HG03064 (cell line): ENCODE results near the gene LAMA5.
A peak's percentile ranks its signal among the peaks of the same experiment; 100 is the strongest.

Source experiments
- ATAC-seq: cut with Tn5 transposase; IDR thresholded peaks from one replicate; pipeline ENCODE4 v1.9.1; 2021; ENCODE audit warnings: low read depth; ENCODE audit not compliant: unreplicated experiment

LAMA5 gene, protein sequence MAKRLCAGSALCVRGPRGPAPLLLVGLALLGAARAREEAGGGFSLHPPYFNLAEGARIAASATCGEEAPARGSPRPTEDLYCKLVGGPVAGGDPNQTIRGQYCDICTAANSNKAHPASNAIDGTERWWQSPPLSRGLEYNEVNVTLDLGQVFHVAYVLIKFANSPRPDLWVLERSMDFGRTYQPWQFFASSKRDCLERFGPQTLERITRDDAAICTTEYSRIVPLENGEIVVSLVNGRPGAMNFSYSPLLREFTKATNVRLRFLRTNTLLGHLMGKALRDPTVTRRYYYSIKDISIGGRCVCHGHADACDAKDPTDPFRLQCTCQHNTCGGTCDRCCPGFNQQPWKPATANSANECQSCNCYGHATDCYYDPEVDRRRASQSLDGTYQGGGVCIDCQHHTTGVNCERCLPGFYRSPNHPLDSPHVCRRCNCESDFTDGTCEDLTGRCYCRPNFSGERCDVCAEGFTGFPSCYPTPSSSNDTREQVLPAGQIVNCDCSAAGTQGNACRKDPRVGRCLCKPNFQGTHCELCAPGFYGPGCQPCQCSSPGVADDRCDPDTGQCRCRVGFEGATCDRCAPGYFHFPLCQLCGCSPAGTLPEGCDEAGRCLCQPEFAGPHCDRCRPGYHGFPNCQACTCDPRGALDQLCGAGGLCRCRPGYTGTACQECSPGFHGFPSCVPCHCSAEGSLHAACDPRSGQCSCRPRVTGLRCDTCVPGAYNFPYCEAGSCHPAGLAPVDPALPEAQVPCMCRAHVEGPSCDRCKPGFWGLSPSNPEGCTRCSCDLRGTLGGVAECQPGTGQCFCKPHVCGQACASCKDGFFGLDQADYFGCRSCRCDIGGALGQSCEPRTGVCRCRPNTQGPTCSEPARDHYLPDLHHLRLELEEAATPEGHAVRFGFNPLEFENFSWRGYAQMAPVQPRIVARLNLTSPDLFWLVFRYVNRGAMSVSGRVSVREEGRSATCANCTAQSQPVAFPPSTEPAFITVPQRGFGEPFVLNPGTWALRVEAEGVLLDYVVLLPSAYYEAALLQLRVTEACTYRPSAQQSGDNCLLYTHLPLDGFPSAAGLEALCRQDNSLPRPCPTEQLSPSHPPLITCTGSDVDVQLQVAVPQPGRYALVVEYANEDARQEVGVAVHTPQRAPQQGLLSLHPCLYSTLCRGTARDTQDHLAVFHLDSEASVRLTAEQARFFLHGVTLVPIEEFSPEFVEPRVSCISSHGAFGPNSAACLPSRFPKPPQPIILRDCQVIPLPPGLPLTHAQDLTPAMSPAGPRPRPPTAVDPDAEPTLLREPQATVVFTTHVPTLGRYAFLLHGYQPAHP (N-terminal part only)

DNA sequence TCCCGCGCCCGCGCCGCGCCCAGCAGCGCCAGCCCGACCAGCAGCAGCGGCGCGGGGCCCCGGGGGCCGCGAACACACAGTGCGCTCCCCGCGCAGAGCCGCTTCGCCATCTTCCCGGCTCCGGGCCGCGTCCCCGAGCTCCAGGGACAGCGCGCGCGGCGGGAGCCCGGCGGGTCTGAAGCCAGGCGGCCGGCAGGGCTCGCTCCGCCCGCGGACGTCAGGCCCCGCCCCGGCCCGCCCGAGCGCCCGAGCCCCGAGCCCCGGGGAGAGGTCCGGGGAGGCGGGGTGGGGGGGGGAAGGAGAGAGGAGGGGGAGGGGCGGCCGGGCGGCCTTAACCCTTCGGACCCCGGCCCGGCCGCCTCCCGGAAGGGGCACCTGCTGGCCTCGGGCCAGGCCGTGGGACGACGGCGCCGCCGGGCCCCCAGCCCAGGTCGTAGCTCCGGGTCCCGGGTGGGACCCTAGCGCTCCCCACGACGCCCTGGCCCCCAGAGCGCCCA is at the start of gene LAMA5:
Gene LAMA5, minus strand, starts transcription at position 177 of the 497 bp plus-strand sequence. Its CDS starts 67 bp downstream, at position 110.
- ATAC-seq, result no peak

DNA sequence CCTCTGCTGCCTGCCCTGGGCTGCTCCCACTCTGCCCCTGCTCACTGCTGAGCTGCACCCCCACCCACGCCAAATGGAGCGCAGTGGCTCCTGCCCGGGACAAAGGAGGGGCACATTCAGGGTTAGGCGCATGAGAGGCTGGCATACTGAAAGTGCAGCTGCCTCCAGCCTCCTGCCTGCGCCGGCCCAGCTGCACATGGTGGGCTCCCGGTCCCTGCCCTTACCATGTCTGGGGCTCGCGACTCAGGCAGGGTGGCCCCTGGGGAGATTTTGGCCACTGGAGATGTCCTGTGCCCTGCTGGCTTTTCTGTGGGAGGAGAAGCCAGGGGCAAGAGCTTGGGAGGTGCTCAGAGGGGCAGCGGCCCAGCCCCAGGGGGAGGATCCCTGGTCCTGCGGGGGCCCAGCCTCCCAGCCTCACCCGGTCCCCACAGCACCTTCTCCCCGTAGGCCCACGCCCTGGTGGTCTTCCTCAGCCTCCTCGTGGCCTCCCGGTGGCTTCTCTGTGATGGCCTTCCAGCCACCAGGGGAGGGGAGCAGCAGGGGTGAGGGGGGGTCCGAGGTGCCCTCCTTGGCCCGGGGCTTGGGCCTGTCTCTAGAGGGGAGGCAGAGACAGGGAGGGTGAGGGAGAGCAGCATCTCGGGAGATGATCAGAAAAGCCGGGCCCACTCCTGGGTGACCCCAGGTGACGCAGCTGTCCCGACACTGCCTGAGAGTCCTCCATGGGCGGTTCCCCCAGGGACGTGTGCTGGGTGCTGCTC is 48.4 kb upstream of the LAMA5 start:
- ATAC-seq, result no peak

DNA sequence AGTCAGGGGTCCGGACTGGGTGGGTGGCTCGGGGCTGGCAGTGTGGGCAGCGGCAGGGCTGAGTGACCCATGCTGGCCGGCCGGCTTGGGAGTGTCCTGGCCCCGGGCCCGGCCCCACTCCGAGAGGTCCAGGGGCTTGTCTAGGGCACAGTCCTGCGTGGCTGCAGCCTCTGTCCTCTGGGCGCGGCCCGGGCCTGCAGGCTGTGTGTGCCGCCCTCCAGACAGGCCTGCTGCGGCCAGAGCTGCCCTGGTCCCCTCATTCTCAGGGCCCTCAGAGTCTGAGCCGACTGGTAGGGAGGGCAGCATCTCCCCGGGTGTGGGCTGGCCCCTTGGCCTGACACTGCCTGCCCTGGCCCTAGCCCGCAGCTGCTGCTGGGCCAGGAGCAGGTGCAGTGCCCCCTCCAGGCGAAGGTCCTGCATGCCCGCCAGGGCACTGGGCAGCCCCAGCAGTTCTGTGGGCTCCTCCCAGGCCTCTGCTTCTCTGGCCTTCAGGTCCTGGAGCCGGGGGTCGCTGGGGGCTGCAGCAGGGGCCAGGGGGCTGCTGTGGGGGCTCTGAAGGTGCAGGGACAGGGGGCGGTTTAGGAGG is 46.9 kb upstream of the LAMA5 start:
- ATAC-seq, result no peak

DNA sequence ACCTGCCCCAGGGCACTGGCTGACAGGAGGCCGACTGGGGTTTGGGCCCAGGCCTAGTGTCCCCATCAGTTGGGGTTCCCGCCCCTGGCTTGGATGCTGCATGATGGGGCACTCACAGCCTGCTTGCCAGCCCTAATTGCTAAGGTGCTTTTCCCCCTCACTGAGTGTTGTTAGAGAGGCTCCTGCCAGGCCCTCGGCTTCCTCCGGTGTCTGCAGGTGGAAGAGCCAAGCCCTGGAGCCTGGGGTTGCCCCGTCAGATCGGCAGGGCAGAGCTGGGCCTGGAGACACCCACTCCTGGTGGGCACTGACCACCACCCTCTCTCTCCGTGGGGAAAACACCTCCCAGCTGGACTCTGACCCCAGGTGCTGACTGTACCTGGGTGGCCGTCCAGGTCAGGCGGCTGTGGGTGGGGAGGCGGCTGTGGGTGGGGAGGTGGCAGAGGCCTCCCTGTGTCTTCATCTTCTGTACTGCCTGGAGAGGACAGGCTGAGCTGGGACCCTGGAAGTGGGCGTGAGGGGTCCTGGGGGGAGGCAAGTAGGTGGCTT is 46.0 kb upstream of the LAMA5 start:
- ATAC-seq, result no peak

DNA sequence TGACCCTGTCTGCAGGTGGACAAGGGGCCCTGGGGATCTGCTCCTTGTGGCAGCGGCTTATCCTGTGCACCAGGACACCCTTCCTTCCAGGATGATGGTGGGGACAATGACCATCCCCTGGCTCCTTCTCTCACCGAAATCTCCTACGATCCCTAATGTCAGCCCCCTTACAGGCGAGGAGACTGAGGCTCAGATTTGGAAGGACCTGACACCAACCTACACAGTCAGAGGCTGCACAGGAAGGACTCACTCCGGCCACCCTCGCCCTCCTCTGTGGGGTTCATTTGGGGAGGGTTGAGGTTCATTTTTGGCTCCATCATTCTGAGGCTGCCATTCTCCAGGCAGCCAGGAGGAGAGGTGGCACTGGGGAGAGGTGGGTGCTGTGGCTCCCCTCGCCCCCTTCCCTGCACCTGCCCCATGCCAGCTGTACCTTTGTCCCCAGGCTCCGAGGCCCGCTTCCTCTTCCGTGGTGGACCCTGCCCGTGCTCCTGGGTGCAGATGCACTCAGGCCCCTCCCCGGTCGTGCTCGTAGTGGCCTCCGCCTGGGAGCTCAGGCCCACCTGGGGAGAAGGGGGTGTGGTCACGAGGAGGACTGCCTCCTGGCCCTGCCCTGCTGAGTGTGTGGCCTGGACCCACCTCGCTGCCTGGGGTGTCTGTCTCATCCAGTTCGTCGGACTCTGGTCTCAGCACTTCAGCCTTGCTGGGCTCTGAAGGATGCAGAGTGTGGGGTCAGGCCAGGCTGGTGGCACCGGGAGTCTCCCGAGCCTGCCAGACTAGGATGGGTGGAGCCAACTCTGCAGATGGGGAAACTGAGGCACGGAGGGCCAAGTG is 45.3 kb upstream of the LAMA5 start:
- no peak for ATAC-seq

DNA sequence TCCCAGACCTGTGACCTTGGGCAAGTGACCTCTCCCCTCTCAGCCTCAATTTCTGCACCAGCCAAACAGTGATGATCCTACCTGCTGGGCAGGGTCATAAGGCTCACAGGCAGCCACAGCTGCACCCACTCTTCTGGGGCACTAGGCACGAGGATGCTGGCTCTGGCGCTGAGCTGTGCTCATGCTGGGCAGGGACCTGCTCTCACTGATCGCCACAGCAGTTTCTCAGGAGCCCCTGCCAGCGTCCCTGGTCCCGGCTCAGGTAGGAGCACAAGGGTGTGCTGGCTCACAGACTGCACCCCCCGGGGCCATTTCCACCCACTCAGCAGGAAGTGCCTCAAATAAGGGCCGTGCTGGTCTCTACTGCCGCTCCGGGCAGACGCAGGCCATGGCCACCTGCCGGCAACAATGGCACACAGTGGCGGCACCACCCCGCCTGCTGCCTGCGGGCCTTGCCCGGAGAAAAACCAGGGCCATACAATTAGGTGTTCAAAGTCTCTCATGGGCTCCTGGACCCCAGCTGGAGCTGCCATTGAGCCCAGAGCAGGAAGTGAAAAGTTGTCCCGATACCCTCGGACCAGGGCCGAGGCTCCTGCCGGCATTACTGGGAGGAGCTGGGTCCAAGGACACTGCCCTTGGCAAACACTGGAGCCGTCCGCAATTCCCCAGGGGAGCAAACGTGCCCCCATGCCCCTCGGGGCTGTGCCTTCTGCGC is 44.5 kb upstream of the LAMA5 start:
- ATAC-seq, result no peak

DNA sequence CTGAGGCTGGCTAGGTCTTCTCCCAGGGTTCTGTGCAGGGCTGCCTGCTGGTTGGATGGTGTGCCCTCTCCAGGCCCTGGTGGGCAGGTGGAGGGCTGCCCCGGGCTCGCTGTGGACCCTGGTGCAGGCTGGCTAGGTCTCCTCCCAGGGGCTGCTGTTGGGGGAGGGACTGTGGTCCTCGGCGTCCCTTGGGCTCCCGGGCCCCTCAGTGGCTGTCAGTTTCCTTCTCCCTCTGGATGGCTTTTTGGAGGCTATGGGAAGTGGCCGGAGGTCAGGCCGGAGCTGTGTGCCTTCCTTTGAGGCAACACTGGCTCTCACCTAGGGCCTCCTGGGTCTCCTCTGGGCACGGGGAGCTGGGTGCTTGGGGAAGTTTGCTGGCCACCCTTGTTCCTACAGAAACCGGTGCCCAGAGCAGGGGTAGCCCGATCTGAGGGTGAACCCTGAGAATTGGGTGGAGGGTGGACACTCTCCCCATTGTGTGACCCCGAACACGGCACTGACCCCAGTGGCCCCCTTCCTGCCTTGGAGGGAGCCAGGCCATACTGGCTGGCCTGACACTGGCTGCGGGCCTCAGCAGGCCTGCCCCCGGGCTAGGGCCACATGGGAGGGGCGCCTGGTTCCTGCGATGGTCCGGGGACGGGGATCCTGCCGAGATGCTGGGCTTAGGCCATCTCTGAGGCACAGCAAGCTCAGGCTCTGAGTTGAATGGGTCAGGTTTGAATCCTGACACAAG is 43.8 kb upstream of the LAMA5 start:
- ATAC-seq, result no peak

DNA sequence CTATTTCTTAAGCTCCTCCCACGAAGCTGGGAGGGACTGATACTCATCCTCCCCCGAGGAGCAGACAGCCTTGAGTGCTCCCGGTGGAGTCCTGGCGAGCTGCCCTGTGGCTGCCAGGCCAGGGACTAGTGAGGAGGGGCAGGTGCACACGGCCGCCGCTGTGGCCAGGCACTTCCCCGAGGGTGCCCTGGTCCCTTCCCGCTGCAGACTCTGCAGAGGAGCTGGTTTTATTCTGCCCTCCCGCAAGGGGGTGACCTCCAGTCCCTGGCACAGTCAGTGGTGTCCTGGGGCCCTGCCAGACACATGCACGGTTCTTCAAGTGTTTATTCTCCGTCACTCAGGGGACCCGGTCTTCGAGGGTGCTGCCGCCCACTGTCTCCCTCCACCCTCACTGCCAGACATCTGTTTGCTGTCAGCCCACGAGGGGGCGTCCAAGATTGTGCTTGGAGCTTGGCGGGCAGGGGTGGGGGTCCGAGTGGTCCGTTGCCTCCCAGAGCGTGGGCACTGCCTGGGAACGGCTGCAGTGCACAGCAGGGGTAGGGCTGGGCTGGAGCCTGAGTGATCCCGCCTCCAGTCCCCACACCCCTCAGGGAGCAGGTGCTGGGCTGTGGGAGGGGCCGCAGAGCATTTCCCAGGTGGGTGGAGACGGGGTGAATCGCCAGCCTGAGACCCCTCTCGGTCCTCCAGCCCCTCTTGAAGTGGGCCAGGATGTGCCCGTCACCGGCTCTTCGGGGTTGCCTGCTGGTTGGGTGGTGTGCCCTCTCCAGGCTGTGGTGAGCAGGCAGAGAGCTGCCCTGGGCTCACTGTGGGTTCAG is 43.0 kb upstream of the LAMA5 start:
- ATAC-seq, result no peak

DNA sequence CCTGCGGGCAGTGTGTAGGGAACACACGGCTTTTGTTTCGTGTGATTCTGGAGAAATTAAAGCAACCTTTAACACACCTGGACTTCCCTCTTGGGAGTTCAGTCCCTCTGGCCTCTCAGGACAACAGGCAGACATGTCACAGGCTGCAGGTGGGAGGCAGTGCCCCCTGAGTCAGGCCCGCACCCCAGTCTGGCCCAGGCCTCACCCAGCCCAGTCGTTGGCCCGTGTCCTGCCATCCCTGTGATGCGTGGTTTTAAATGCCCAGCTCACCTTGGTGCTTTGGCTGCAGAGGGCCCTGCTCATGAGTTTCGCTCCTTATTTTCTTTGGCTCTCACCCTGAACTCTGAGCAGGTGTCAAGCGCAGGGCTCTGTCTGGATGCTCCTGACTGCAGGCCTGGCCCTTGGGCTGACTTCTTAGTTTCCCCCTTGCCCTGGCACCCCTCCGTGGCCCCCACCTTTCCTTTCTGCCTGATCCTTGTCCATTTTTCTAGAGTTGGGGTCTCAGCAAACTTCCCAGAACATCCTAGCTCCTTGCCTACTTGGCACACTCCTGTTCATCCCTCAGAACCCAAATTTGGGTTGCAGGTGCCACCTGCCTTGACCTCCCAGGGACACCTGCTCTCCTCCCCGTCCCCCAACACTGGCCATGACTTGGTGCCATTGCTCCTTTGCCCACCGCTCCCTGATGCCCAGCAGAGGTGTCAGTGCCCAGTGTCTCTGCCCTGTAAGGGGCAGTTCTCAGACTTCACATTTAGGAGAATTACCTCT is 42.2 kb upstream of the LAMA5 start:
- ATAC-seq, result no peak

DNA sequence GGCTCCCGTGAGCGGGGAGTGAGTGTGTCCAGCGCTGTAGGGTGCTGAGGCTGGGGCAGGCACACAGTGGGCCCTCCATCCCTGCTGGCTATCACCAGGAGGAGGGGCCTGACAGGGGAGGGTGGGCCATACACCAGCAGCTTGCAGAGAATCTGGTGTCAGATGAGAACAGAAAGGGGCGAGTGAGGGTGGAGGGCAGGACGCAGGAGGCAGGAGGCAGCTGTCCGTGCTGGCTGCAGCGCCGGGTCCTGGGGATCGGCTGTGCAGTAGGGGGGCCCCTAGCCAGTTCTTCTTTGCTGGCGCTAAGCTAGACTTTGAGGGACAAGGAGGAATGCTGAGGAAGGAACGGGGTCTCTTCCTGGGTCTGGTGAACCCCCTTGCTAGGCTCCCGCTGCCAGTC is 41.5 kb upstream of the LAMA5 start:
- no peak for ATAC-seq

DNA sequence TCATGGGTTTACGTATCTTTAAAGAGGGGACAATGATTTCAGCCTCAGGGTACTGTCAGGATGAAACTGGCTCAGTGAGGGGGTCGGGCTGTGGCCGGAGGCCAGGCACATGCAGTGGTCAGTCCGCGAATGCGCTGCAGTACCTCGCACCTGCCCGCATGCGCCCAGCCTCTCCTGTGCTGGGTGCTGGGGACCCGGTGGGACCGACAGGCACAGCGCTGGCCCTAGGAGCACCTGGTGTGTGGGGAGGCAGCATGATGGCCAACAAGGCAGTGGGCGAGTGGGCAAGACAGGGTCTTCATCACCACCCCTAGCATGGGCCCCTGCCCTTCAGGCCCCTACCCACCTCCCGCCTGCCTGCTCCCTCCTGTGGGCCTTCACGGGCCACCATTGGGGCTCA is 40.9 kb upstream of the LAMA5 start:
- no peak for ATAC-seq

DNA sequence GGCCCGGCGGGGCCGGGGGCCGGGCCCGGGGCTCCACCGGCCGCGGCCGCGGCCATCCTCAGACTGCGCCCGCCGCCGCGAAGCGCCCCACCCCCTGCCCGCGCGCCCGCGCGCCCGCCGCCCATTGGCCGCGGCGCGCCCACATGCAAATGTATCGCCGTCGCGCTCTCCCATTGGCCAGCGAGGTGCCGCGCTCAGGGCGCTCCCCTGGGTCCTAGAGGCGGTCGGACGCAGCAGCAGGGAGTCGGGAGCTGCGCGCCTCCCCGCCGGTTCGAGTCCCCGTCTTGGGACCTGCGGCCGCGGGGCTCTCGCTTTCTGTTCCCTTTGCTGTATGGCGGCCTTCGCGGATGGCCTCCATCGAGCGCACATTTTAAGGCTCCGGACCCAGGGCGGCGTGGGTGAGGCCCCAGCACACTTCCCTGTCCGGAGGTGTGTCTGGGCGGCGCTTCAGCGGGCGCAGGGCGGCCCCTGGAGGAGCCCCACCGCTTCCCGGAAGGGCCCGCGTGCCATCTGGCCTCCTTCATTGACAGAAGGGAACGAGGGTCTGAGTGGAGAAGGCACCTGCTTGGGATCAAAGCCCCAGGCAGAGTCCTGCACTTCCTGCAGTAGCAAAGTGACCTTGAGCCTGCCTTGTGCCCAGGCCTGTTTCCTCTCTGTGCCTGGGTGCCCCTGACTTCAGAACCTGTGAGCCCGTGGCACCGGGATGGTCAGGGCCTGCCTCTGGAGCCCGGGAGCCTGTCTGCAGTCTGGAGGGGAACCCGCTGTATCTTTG is 40.3 kb upstream of the LAMA5 start, which contains the start of gene CABLES2:
Gene CABLES2, minus strand, starts transcription at position 65 of the 772 bp plus-strand sequence. Its CDS starts 9 bp downstream, at position 56.
- ATAC-seq, result peak; percentile 76

DNA sequence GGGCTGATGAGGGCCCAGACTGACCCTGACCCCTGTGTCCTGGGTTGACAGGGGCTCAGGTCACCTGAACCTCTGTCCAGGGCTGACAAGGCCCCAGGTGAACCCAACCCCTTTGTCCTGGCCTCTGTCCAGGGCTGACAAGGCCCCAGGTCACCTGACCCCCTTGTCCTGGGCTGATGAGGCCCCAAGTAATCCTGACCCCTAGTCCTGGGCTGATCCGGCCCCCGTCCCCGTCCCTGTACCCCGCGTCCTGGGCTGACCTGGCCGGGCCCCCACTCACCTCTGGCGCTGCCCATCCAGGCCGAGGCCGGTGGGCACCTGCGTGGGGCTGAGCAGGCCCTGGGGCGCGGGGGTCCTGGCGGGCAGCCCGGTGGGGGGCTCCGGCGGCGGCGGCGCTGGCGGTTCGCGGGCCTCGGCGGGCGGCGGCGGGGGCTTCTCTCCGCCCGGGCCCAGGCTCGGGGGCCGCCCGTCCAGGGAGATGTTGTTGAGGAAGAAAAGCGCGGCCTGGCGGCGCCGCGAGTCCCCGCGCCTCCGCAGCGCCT is 39.6 kb upstream of the LAMA5 start:
- ATAC-seq, result no peak

DNA sequence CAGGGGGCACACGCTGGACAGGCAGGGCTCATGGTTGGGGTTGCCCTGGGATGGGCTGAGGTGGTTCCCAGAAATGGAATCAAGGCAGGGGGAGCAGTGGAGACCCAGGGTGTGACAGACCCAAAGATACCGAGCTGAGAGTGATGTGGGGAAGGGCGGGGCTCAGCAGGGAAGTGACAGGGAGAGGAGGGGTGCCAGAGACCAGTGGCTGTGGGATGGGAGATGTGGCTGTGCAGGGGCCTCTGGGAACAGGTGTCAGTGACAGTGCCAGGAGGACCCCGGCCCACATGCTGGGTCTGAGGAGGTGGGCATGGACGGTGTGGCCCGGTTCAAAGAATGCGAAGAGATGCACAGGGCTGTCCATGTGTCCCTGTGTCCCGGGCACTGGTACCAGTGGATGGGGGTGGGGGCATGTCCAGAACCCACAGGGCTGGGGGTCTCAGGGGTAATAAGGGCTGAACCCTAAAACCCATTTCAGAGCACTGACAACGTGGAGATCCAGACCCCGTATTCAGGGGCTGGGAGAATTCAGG is 38.9 kb upstream of the LAMA5 start:
- no peak for ATAC-seq
